Caco-2 (cell line): ENCODE measurements around the gene TUBB2B. TPM values are rescaled to one million over a fixed set of nuclear protein-coding genes. Genes with fewer than 3 reads are reported as not detected.
A peak's percentile ranks its signal among the peaks of the same experiment; 100 is the strongest.

ENCODE experiments used
- BruUV-seq: library from RNA; stranded (reverse); fragments of 400-500 nt; replicated peaks from 2 replicates; lab custom pipeline; 2021; lab: Mats Ljungman, UMichigan
- CTCF ChIA-PET: fragments of 300-600 bp; sonication (Branson Sonifier 250); formaldehyde crosslinking; loops from one replicate; lab custom pipeline; 2022; ENCODE audit warnings: antibody characterized with exemption; lab: Charles Lee
- POLR2A ChIA-PET: fragments of 300-600 bp; sonication (Branson Sonifier 250); formaldehyde crosslinking; loops from one replicate; lab custom pipeline; 2022; ENCODE audit warnings: antibody characterized with exemption; lab: Charles Lee
- DNase-seq, 2 experiments: peaks; one replicate each; pipeline versions ENCODE4 v3.0.0 to v3.0.0-alpha.2; 2020 to 2022
- H3K27me3 ChIP-seq: replicated peaks from 2 replicates; pipeline ENCODE4 v1.6.0; 2011; ENCODE audit warnings: low read length; ENCODE audit not compliant: control insufficient read depth, insufficient read depth
- H3K36me3 ChIP-seq: 2 replicates; pipeline ENCODE4 v1.5.1; 2011; ENCODE audit warnings: low read length; ENCODE audit not compliant: control insufficient read depth, insufficient read depth
- H3K4me1 ChIP-seq: fragments of 250-450 bp; sonication (Bioruptor Pico); 2 replicates; pipeline ENCODE4 v1.5.1; 2020; ENCODE audit warnings: mild to moderate bottlenecking
- H3K4me3 ChIP-seq: 2 replicates; pipeline ENCODE4 v1.5.1; 2011; ENCODE audit warnings: low read depth, mild to moderate bottlenecking, control low read depth, low read length
- H3K9me3 ChIP-seq: fragments of 250-450 bp; sonication (Bioruptor Pico); 2 replicates; pipeline ENCODE4 v1.5.1; 2020; ENCODE audit warnings: mild to moderate bottlenecking, moderate library complexity
- H3K27ac Mint-ChIP-seq: one replicate; pipeline ENCODE4 v1.8.0; 2022; ENCODE audit warnings: mixed read lengths; ENCODE audit not compliant: unreplicated experiment
- H3K27me3 Mint-ChIP-seq: one replicate; pipeline ENCODE4 v1.8.0; 2022; ENCODE audit warnings: mixed read lengths; ENCODE audit not compliant: insufficient read depth, unreplicated experiment
- H3K36me3 Mint-ChIP-seq: one replicate; pipeline ENCODE4 v1.8.0; 2022; ENCODE audit warnings: mild to moderate bottlenecking, mixed read lengths; ENCODE audit not compliant: insufficient read depth, unreplicated experiment
- H3K4me1 Mint-ChIP-seq: one replicate; pipeline ENCODE4 v1.8.0; 2022; ENCODE audit warnings: low read depth, mixed read lengths; ENCODE audit not compliant: unreplicated experiment
- H3K4me3 Mint-ChIP-seq: one replicate; pipeline ENCODE4 v1.8.0; 2022; ENCODE audit warnings: mild to moderate bottlenecking, moderate library complexity, mixed read lengths; ENCODE audit not compliant: unreplicated experiment
- H3K9me3 Mint-ChIP-seq: one replicate; pipeline ENCODE4 v1.8.0; 2022; ENCODE audit warnings: mixed read lengths; ENCODE audit not compliant: unreplicated experiment
- CTCF ChIP-seq, 2 experiments: fragments of 200-600 bp in 1 of 2; IDR thresholded peaks; 1 replicate in 1 of 2; 2 replicates in 1 of 2; pipeline versions ENCODE4 v1.5.1 to v1.8.0; 2011 to 2022; ENCODE audit warnings: antibody characterized with exemption in 1 of 2, control low read depth in 1 of 2, inconsistent platforms in 1 of 2, low read depth in 1 of 2, low read length in 1 of 2, mild to moderate bottlenecking in 1 of 2, moderate library complexity in 1 of 2; ENCODE audit not compliant: insufficient read depth in 1 of 2, severe bottlenecking in 1 of 2, unreplicated experiment in 1 of 2
- intact Hi-C: fragments of 100-400 bp; cut with micrococcal nuclease; formaldehyde crosslinking; loops from one replicate; pipeline ENCODE4 v1.10.0; 2022; ENCODE audit not compliant: unreplicated experiment
- total RNA-seq: library from RNA; stranded (reverse); gene quantifications from 2 replicates; pipeline ENCODE4 v1.2.3, GENCODE V29; 2022

Gene TUBB2B
- total RNA-seq, 1 experiment from 2014 or later, result 150 TPM

- no peak for TF ChIP-seq CTCF (IDR thresholded peaks at IDR 0.05; ENCODE audit: insufficient read depth in 1 of 2, low read depth in 1 of 2, low read length in 1 of 2, severe bottlenecking in 1 of 2, unreplicated experiment in 1 of 2)
- DNase-seq, result no peak
- Histone ChIP-seq H3K36me3 (no peaks in the 10 kb centered on the region), H3K4me3 (no peak overlapping the region), H3K4me1 (0 out of 2 replicates have a peak, but pooled peaks cover 6% of the 10 kb centered on the region), H3K9me3 (no peaks in the 10 kb centered on the region), H3K27me3 (no peaks in the 10 kb centered on the region)
- no TSS peak for BruUV-seq
- H3K4me3 Mint-ChIP-seq, result peak overlapping the region; percentile 57
- H3K9me3 Mint-ChIP-seq, result no peaks in the 10 kb centered on the region
- H3K27me3 Mint-ChIP-seq, result no peaks in the 10 kb centered on the region
- intact Hi-C loops, result loop anchor here (1.0 kb wide), 1 partner anchor 46 kb away; no protein-coding TSS in a partner anchor
- H3K27ac Mint-ChIP-seq, result peak overlapping the region; percentile 10
- no peaks in the 10 kb centered on the region for H3K36me3 Mint-ChIP-seq
- peaks cover 14% of the 10 kb centered on the region for H3K4me1 Mint-ChIP-seq
- ChIA-PET CTCF (interaction anchor here (1.8 kb wide), 1 partner anchor 51 kb away, joined by 8 read pairs; the partner anchor contains the start of gene TUBB2A), POLR2A (interaction anchor here (1.1 to 1.7 kb wide), 3 partner anchors 46 to 90 kb away, joined by 4 read pairs; partner anchors contain the start of genes BPHL and TUBB2A)
Observed at GRCh38 chr6:3208775-3209113, 18.7 kb downstream of the TUBB2B start.

DNA sequence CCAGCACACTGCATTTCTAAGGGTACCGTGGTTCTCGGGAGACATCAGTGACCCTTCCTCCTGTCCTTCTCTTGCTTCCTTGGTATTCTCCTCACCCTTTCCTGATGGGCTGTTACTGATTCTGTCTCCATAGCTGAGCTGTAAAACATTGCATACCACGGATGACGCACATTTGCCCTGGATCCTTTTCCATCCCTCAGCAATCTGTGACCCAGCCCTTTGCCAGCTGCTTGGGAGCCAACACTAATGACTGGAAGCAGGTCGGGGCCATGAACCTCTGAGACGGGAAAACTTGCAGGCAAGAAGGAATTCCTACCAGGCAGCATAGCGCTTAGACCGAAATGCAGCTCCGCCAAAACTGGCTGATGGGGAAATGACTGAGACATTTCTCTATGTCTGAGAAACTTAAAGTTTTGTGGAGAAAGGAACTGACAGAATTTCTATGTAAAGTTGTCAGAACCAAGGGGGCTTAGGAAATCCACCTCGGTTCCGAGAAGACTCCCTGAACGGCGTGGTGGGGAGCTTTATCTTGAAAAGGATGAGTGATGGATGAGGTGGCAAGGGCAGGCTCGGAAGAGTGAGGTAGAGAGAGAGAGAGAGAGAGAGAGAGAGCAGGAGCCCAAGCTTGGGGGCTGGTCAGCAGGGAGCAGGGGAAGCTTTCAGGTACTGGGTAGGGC is 19.2 kb downstream of the TUBB2B start:
- intact Hi-C loops, result no loop called here
- no peak overlapping the region for H3K4me3 Mint-ChIP-seq
- BruUV-seq, result no TSS peak
- ChIA-PET CTCF (interaction anchor here (1.8 kb wide), 1 partner anchor 51 kb away, joined by 8 read pairs; the partner anchor contains the start of gene TUBB2A), POLR2A (interaction anchor here (1.3 to 1.7 kb wide), 2 partner anchors 45 to 90 kb away, joined by 4 read pairs; partner anchors contain the start of gene BPHL)
- H3K36me3 Mint-ChIP-seq, result no peaks in the 10 kb centered on the region
- Histone ChIP-seq H3K4me1 (0 out of 2 replicates have a peak, but pooled peaks cover 6% of the 10 kb centered on the region), H3K36me3 (no peaks in the 10 kb centered on the region), H3K4me3 (no peak overlapping the region), H3K27me3 (no peaks in the 10 kb centered on the region), H3K9me3 (no peaks in the 10 kb centered on the region)
- no peak for DNase-seq
- H3K27me3 Mint-ChIP-seq, result no peaks in the 10 kb centered on the region
- no peaks in the 10 kb centered on the region for H3K9me3 Mint-ChIP-seq
- no peak for TF ChIP-seq CTCF (IDR thresholded peaks at IDR 0.05; ENCODE audit: insufficient read depth in 1 of 2, low read depth in 1 of 2, low read length in 1 of 2, severe bottlenecking in 1 of 2, unreplicated experiment in 1 of 2)
- H3K27ac Mint-ChIP-seq, result peak overlapping the region; percentile 10
- H3K4me1 Mint-ChIP-seq, result peaks cover 14% of the 10 kb centered on the region

DNA sequence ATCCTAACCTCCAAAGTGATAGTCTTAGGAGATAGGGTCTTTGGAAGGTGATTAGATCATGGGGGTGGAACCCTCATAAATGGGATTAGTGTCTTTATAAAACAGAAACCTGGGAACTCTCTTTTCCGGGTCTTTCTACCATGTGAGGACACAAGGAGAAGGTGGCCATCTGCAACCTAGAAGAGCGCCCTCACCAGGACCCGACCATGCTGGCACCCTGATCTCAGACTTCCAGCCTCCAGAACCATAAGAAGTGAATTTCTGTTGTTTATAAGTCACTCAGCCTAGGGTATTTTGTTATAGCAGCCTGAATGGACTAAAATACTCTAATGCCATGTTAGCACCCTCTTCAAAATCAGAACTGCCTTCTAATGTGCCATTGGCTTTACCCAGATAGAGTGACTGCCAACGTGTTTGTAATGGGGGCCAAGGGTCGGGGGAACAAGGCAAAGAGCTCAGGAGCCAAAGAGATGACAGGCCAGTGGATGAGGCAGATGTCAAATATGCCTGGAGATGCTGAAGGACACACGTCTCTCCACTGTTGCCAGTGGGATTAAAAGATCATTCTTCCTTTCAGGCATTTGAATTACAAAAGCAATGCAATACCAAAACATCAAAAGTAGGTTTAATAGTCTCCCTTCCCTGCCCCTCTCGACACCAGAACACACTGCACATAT is 21.0 kb downstream of the TUBB2B start:
- H3K9me3 Mint-ChIP-seq, result no peaks in the 10 kb centered on the region
- BruUV-seq, result no TSS peak
- TF ChIP-seq CTCF (IDR thresholded peaks at IDR 0.05; ENCODE audit: insufficient read depth in 1 of 2, low read depth in 1 of 2, low read length in 1 of 2, severe bottlenecking in 1 of 2, unreplicated experiment in 1 of 2), result no peak
- Histone ChIP-seq H3K27me3 (no peaks in the 10 kb centered on the region), H3K4me1 (0 out of 2 replicates have a peak, but pooled peaks cover 6% of the 10 kb centered on the region), H3K9me3 (no peaks in the 10 kb centered on the region), H3K4me3 (no peak overlapping the region), H3K36me3 (no peaks in the 10 kb centered on the region)
- H3K4me1 Mint-ChIP-seq, result peaks cover 14% of the 10 kb centered on the region
- no peaks in the 10 kb centered on the region for H3K27me3 Mint-ChIP-seq
- intact Hi-C loops, result no loop called here
- ChIA-PET CTCF (no interaction called here), POLR2A (no interaction called here)
- no peak overlapping the region for H3K4me3 Mint-ChIP-seq
- no peak for DNase-seq
- no peak overlapping the region for H3K27ac Mint-ChIP-seq
- no peaks in the 10 kb centered on the region for H3K36me3 Mint-ChIP-seq
